Panc1 (cell line): ENCODE results near the gene HIGD1A.

ENCODE experiments used
- CTCF ChIP-seq: fragments of 450-650 bp; IDR thresholded peaks from 2 replicates; pipeline ENCODE4 v1.5.1; 2017; ENCODE audit warnings: mild to moderate bottlenecking
- POLR2AphosphoS5 ChIP-seq: IDR thresholded peaks from 2 replicates; pipeline ENCODE4 v1.6.1; 2012; ENCODE audit warnings: mild to moderate bottlenecking, low read depth, low read length, moderate library complexity
- REST ChIP-seq, 2 experiments: IDR thresholded peaks; 2 replicates each; pipeline ENCODE4 v1.6.1; 2011 to 2012; ENCODE audit warnings: low read depth in 2 of 2, control low read depth in 1 of 2, low read length in 1 of 2, mild to moderate bottlenecking in 1 of 2, moderate library complexity in 1 of 2; ENCODE audit not compliant: insufficient read depth in 1 of 2
- SIN3A ChIP-seq: IDR thresholded peaks from 2 replicates; pipeline ENCODE4 v1.6.1; 2012; ENCODE audit warnings: low read depth, mild to moderate bottlenecking, low read length, moderate library complexity, borderline replicate concordance; ENCODE audit not compliant: insufficient read depth
- TCF7L2 ChIP-seq: IDR thresholded peaks from 2 replicates; pipeline ENCODE4 v1.6.1; 2011; ENCODE audit warnings: mild to moderate bottlenecking, low read depth, low read length, inconsistent platforms

GRCh38 chr3:42733501-42734262 lies 70.6 kb downstream of the HIGD1A start:
- TF ChIP-seq CTCF (no peak), SIN3A (no peak), POLR2AphosphoS5 (no peak), REST (IDR thresholded peaks at IDR 0.05; ENCODE audit: insufficient read depth in 1 of 2, low read depth in 2 of 2, low read length in 1 of 2) (no peak), TCF7L2 (no peak)
